H9 (cell line): ENCODE results near the gene GRID2. TPM values are rescaled to one million over a fixed set of nuclear protein-coding genes. Genes with fewer than 3 reads are reported as not detected.

ENCODE experiments used
- DNase-seq: peaks from one replicate; pipeline ENCODE4 v3.0.0-alpha.2; 2017
- H2AFZ ChIP-seq: one replicate; pipeline ENCODE4 v1.6.1; 2013; ENCODE audit warnings: mild to moderate bottlenecking, low read length, control low read depth, moderate library complexity
- H2AK5ac ChIP-seq: 2 replicates; pipeline ENCODE4 v1.6.1; 2013; ENCODE audit warnings: low read length, control low read depth, mixed read lengths; ENCODE audit not compliant: insufficient read length
- H2BK120ac ChIP-seq: one replicate; pipeline ENCODE4 v1.6.1; 2013; ENCODE audit warnings: low read depth, mild to moderate bottlenecking, low read length, control low read depth, inconsistent platforms; ENCODE audit not compliant: poor library complexity, severe bottlenecking
- H2BK12ac ChIP-seq: 2 replicates; pipeline ENCODE4 v1.6.1; 2013; ENCODE audit warnings: low read length, control low read depth, mixed read lengths, low read depth; ENCODE audit not compliant: insufficient read length
- H2BK15ac ChIP-seq: 2 replicates; pipeline ENCODE4 v1.6.1; 2013; ENCODE audit warnings: low read depth, low read length, control low read depth
- H2BK20ac ChIP-seq: one replicate; pipeline ENCODE4 v1.6.1; 2013; ENCODE audit warnings: low read depth, mild to moderate bottlenecking, low read length, control low read depth, inconsistent platforms; ENCODE audit not compliant: poor library complexity, severe bottlenecking
- H2BK5ac ChIP-seq: 2 replicates; pipeline ENCODE4 v1.6.1; 2013; ENCODE audit warnings: low read length, control low read depth, mixed read lengths; ENCODE audit not compliant: insufficient read length
- H3K14ac ChIP-seq: 2 replicates; pipeline ENCODE4 v1.6.1; 2013; ENCODE audit warnings: low read length, control low read depth; ENCODE audit not compliant: insufficient read depth
- H3K18ac ChIP-seq: 2 replicates; pipeline ENCODE4 v1.6.1; 2013; ENCODE audit warnings: low read depth, mild to moderate bottlenecking, mixed read lengths, low read length, control low read depth; ENCODE audit not compliant: insufficient read length
- H3K23ac ChIP-seq: 2 replicates; pipeline ENCODE4 v1.6.1; 2013; ENCODE audit warnings: low read length, control low read depth, mixed read lengths, low read depth; ENCODE audit not compliant: insufficient read length
- H3K23me2 ChIP-seq: 2 replicates; pipeline ENCODE4 v1.6.1; 2013; ENCODE audit warnings: low read depth, mild to moderate bottlenecking, mixed read lengths, low read length, control low read depth; ENCODE audit not compliant: insufficient read length, poor library complexity, severe bottlenecking
- H3K27ac ChIP-seq: 2 replicates; pipeline ENCODE4 v1.5.1; 2013; ENCODE audit warnings: low read length, control low read depth, mixed read lengths, low read depth; ENCODE audit not compliant: insufficient read length
- H3K27me3 ChIP-seq: 2 replicates; pipeline ENCODE4 v1.6.1; 2013; ENCODE audit warnings: low read length, control low read depth, inconsistent platforms; ENCODE audit not compliant: insufficient read depth
- H3K4ac ChIP-seq: 2 replicates; pipeline ENCODE4 v1.6.1; 2013; ENCODE audit warnings: low read depth, mild to moderate bottlenecking, control low read depth, inconsistent platforms, low read length, moderate library complexity
- H3K4me1 ChIP-seq: 2 replicates; pipeline ENCODE4 v1.6.1; 2013; ENCODE audit warnings: low read length, control low read depth, inconsistent platforms; ENCODE audit not compliant: insufficient read depth
- H3K4me2 ChIP-seq: 2 replicates; pipeline ENCODE4 v1.6.1; 2013; ENCODE audit warnings: low read length, control low read depth, mixed read lengths; ENCODE audit not compliant: insufficient read length, insufficient read depth
- H3K56ac ChIP-seq: 2 replicates; pipeline ENCODE4 v1.6.1; 2013; ENCODE audit warnings: low read depth, mild to moderate bottlenecking, mixed read lengths, low read length, control low read depth; ENCODE audit not compliant: insufficient read length
- H3K79me1 ChIP-seq: 2 replicates; pipeline ENCODE4 v1.6.1; 2013; ENCODE audit warnings: low read depth, mild to moderate bottlenecking, moderate library complexity, low read length, control low read depth, inconsistent platforms; ENCODE audit not compliant: insufficient read depth, poor library complexity, severe bottlenecking
- H3K79me2 ChIP-seq: 2 replicates; pipeline ENCODE4 v1.6.1; 2013; ENCODE audit warnings: low read length, control low read depth, inconsistent platforms; ENCODE audit not compliant: insufficient read depth
- H3K9ac ChIP-seq: 2 replicates; pipeline ENCODE4 v1.6.1; 2013; ENCODE audit warnings: low read length, control low read depth, mixed read lengths; ENCODE audit not compliant: insufficient read length; ENCODE audit errors: extremely low read depth
- H3K9me3 ChIP-seq: one replicate; pipeline ENCODE4 v1.6.1; 2013; ENCODE audit warnings: low read depth, low read length, inconsistent platforms; ENCODE audit not compliant: control insufficient read depth
- H3T11ph ChIP-seq: one replicate; pipeline ENCODE4 v1.6.1; 2013; ENCODE audit warnings: mild to moderate bottlenecking, low read length, control low read depth, inconsistent platforms
- H4K20me1 ChIP-seq: one replicate; pipeline ENCODE4 v1.6.1; 2013; ENCODE audit not compliant: control insufficient read depth, insufficient read length, insufficient read depth
- H4K5ac ChIP-seq: 2 replicates; pipeline ENCODE4 v1.6.1; 2013; ENCODE audit warnings: low read depth, mild to moderate bottlenecking, mixed read lengths, low read length, control low read depth; ENCODE audit not compliant: insufficient read length
- H4K8ac ChIP-seq: replicated peaks from 2 replicates; pipeline ENCODE4 v1.6.1; 2013; ENCODE audit warnings: low read length, control low read depth, mixed read lengths, low read depth; ENCODE audit not compliant: insufficient read length
- H4K91ac ChIP-seq: 2 replicates; pipeline ENCODE4 v1.6.1; 2013; ENCODE audit warnings: low read depth, mild to moderate bottlenecking, moderate library complexity, mixed read lengths, low read length, control low read depth; ENCODE audit not compliant: insufficient read length
- H3K27ac Mint-ChIP-seq, 3 experiments: 2 replicates in 2 of 3; 3 replicates in 1 of 3; pipeline ENCODE4 v1.8.0; 2020 to 2021; ENCODE audit warnings: mixed read lengths in 3 of 3, mild to moderate bottlenecking in 1 of 3, moderate library complexity in 1 of 3
- H3K27me3 Mint-ChIP-seq: 2 replicates; pipeline ENCODE4 v1.8.0; 2021; ENCODE audit warnings: low read depth, mild to moderate bottlenecking, moderate library complexity, mixed read lengths
- H3K36me3 Mint-ChIP-seq, 3 experiments: 2 replicates in 2 of 3; 3 replicates in 1 of 3; pipeline ENCODE4 v1.8.0; 2020 to 2021; ENCODE audit warnings: low read depth in 3 of 3, mixed read lengths in 3 of 3; ENCODE audit not compliant: insufficient read depth in 1 of 3
- H3K4me1 Mint-ChIP-seq, 2 experiments: 2 replicates each; pipeline ENCODE4 v1.8.0; 2020; ENCODE audit warnings: mixed read lengths in 2 of 2
- H3K4me3 Mint-ChIP-seq, 2 experiments: 2 replicates in 1 of 2; 3 replicates in 1 of 2; pipeline ENCODE4 v1.8.0; 2020 to 2021; ENCODE audit warnings: mild to moderate bottlenecking in 2 of 2, mixed read lengths in 2 of 2, moderate library complexity in 1 of 2
- H3K9me3 Mint-ChIP-seq, 2 experiments: 2 replicates in 1 of 2; 3 replicates in 1 of 2; pipeline ENCODE4 v1.8.0; 2020; ENCODE audit warnings: mild to moderate bottlenecking in 2 of 2, mixed read lengths in 2 of 2, moderate library complexity in 1 of 2
- WGBS: extraction: QIAGEN DNeasy Blood & Tissue Kit; methylation state at CpG from one replicate; pipeline ENCODE4 v1.1.7; 2013; ENCODE audit warnings: missing lambda C conversion rate, low lambda C conversion rate, mixed read lengths; ENCODE audit not compliant: insufficient read length; ENCODE audit errors: extremely low coverage; 5-methylcytosine and 5-hydroxymethylcytosine counted together
- total RNA-seq: library from RNA; stranded (reverse); gene quantifications from 2 replicates; pipeline ENCODE4 v1.2.1, GENCODE V29; 2021
- TF ChIP-seq, protein P1 (sequence below): fragments of 200-600 bp; sonication (generic); conservative IDR thresholded peaks from 3 replicates; pipeline ENCODE4 v1.8.0; 2021; ENCODE audit warnings: antibody characterized with exemption, mild to moderate bottlenecking

GRID2 gene
- total RNA-seq, 1 experiment from 2014 or later, result 21.8 TPM

DNA sequence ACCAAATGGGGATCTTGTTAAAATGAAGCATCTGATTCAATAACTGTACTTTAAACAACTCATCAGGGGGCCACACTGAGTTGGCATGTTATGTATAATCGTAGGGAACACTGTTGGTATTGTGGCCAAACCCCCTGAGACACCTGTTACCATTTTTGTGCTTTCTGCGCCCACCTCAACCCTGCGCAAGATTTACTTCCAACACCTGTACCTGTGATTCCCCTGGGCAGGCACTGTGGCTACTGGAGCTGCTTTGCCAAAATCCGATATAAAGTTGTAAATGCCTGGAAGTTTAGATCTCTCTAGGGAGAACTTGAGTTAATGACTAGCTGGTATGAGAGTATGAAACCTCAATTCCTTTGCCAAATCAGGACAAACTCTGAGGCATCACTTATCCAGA lies 1265.0 kb downstream of the GRID2 start:
- no peak overlapping the region for H2BK5ac ChIP-seq
- H3K27me3 ChIP-seq, result no peaks in the 10 kb centered on the region
- Mint-ChIP-seq H3K27me3 (no peaks in the 10 kb centered on the region), H3K9me3 (no peaks in the 10 kb centered on the region), H3K4me3 (no peak overlapping the region), H3K27ac (peak overlapping the region in 1 of 3 experiments; percentile 18; a peak in 1 of 7 replicates), H3K36me3 (no peaks in the 10 kb centered on the region), H3K4me1 (no peaks in the 10 kb centered on the region)
- no peaks in the 10 kb centered on the region for H3K23me2 ChIP-seq
- no peak overlapping the region for H4K91ac ChIP-seq
- H4K20me1 ChIP-seq, result no peaks in the 10 kb centered on the region
- H3K4ac ChIP-seq, result no peak overlapping the region
- no peak overlapping the region for H2BK120ac ChIP-seq
- no peak overlapping the region for H2AK5ac ChIP-seq
- H3K56ac ChIP-seq, result no peak overlapping the region
- no peak overlapping the region for H2AFZ ChIP-seq
- no peaks in the 10 kb centered on the region for H3K79me1 ChIP-seq
- TF ChIP-seq, protein P1, sequence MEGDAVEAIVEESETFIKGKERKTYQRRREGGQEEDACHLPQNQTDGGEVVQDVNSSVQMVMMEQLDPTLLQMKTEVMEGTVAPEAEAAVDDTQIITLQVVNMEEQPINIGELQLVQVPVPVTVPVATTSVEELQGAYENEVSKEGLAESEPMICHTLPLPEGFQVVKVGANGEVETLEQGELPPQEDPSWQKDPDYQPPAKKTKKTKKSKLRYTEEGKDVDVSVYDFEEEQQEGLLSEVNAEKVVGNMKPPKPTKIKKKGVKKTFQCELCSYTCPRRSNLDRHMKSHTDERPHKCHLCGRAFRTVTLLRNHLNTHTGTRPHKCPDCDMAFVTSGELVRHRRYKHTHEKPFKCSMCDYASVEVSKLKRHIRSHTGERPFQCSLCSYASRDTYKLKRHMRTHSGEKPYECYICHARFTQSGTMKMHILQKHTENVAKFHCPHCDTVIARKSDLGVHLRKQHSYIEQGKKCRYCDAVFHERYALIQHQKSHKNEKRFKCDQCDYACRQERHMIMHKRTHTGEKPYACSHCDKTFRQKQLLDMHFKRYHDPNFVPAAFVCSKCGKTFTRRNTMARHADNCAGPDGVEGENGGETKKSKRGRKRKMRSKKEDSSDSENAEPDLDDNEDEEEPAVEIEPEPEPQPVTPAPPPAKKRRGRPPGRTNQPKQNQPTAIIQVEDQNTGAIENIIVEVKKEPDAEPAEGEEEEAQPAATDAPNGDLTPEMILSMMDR, result no peak
- H2BK20ac ChIP-seq, result no peak overlapping the region
- no peak overlapping the region for H3K4me2 ChIP-seq
- WGBS, result no CpG with 5 or more reads among the region's 4 CpGs
- no peak overlapping the region for H2BK12ac ChIP-seq
- no peak overlapping the region for H3K14ac ChIP-seq
- no peak for DNase-seq
- no peak overlapping the region for H3T11ph ChIP-seq
- H4K8ac ChIP-seq, result no peak overlapping the region
- H2BK15ac ChIP-seq, result no peak overlapping the region
- H3K9me3 ChIP-seq, result no peaks in the 10 kb centered on the region
- H3K9ac ChIP-seq, result no peak overlapping the region
- H4K5ac ChIP-seq, result no peak overlapping the region
- no peak overlapping the region for H3K18ac ChIP-seq
- H3K27ac ChIP-seq, result no peak overlapping the region
- H3K23ac ChIP-seq, result no peak overlapping the region
- H3K79me2 ChIP-seq, result no peaks in the 10 kb centered on the region
- no peaks in the 10 kb centered on the region for H3K4me1 ChIP-seq
